ENCODE data around the gene DRC1.
"Not testable (repeated sequence)": the region's sequence is repeated elsewhere in the genome, so short reads cannot be mapped to it uniquely, and the experiment has no call there.

Gene DRC1

DNA sequence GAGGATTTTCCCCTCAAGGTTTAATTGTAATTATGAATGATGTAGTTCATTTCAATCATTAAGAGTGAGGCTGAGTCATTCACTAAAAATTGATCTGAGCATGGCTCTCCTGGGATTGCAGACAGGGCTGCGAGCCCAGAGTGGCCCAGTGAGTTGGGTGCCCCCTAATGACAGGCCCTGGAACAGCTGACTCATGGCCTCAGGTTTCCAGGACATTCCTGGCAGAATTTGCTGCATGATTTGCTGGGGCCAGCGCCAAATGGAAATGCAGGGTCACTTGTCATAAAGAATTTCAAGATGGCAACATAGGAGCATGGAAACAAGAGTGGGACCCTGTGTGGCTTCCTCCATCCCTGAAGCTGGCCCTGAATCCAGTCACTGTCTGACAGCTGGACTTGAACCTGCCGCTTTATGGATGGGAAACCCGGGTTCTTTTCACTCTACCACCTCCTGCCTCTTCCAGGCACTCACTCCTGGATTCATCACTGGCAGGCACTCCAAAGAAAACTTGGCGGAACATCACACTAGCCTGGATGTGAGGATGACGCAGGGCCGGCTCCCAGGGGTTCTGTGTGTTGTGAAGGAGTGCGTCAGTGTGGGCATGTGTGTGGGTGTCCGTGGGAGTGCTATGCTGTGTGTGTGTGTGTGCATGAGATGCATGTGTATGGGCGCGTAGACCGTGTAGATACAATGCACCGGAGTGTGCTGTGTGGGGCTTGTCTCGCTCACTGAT is 61.0 kb downstream of the DRC1 start:
- Histone ChIP-seq H3K4me1 (ENCODE audit: control insufficient read depth, insufficient read depth, low read length, poor library complexity, severe bottlenecking) (peaks cover 14% of the 10 kb centered on the region), H3K36me3 (ENCODE audit: control insufficient read depth, insufficient read depth, low read length) (no peaks in the 10 kb centered on the region), H3K27ac (ENCODE audit: low read depth, low read length, severe bottlenecking) (peak overlapping the region; percentile 80), H3K4me3 (ENCODE audit: extremely low read depth, insufficient read depth, low read length, poor library complexity, severe bottlenecking) (no peak overlapping the region), H3K9me3 (ENCODE audit: control insufficient read depth, low read length) (no peaks in the 10 kb centered on the region)
- WGBS, 2 experiments (ENCODE audit: insufficient coverage in 2 of 2), result 90 to 94% methylated on average over 13 of the region's 14 CpGs

DNA sequence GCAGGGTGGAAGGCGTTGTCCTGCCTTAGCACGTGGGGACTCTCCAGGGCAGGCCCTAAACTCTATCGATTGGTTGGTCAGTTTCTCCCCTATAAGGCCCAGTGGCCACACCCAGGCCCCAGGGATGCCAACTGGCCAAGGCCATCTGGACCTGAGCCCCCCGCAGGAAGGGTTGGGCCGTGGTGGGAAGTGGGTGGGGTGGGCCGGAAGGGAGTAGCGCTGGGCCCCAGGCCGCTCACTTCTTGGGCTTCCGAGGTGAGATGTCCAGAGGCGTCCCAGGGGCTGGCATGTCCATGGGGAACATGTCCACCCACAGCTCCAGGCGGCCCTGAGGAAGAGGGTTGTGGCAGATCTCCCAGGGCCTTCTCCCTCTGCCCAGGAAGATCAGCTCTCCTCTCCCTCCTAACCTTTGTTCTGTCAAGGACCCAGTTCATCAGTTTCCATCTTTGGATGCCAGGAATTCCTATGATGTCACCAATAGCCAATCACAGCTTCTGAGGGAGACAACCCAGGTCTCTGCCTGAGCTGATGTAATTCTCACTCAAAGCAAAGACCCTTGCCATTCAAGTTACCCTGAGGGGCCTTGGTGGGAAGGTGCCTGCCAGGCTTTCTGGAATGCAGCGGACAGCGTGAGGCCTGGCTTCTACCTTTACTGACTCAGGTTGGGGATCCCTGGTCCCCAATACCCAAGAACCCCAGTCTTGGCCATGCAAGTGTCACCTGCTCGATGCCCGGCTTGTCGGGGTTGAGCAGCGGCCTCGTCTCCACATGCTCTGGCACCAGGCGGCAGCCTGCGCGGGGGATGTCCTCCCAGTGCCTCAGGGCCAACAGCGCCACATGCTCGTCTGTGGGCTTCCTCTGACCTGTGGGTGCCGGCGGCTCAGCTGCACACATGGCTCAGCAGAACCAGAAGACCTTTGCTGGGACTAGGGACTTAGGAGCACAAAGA is 61.8 kb downstream of the DRC1 start:
- H3K27ac ChIP-seq (ENCODE audit: low read depth, low read length, severe bottlenecking), result peak overlapping the region; percentile 80
- WGBS, 2 experiments (ENCODE audit: insufficient coverage in 2 of 2), result 91 to 92% methylated on average over 22 of the region's 25 CpGs
- H3K4me3 ChIP-seq (ENCODE audit: extremely low read depth, insufficient read depth, low read length, poor library complexity, severe bottlenecking), result no peak overlapping the region
- peaks cover 10% of the 10 kb centered on the region for H3K4me1 ChIP-seq (ENCODE audit: control insufficient read depth, insufficient read depth, low read length, poor library complexity, severe bottlenecking)
- no peaks in the 10 kb centered on the region for H3K9me3 ChIP-seq (ENCODE audit: control insufficient read depth, low read length)
- no peaks in the 10 kb centered on the region for H3K36me3 ChIP-seq (ENCODE audit: control insufficient read depth, insufficient read depth, low read length)

DNA sequence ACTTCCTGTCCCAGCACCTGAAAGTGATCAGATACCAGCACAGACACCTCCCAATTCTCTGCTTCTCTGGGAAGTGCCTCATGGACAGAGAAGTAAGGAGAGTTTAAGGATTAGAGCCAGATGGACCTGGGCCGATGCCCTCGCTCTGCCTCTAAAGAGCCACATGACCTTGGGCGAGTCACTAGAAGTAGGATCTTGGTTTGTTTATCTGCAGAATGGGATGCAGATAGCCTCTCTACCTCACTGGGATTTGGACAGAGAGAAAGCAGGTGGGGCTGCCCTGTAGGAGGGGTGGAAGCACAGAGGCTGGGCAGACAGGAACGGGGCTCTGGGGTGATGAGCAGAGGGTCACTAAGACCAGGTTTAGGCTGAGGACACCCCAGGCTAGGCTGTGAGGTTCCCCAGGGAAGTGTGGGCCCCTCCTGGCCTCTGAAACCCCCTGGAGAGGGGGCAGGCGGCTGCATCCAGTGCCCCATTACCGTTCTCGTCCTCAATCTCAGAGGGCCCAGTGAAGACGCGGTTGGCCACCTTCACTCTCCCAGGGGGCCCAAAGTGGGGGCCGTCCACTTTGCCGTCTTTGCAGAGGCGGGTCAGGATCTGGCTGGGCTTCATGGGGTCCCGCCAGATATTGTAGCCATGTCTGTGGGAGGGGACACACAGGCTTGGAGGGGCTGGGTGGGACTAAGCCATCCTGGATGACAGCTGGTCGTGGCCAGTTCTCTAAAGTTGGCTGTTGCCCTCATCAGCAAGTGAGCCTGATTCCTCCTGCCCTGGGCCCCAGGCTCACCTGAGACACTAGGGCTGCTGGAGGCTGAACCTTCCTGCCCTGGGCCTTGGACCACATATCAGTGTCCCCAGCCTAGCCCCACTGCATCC is 62.9 kb downstream of the DRC1 start:
- no peaks in the 10 kb centered on the region for H3K9me3 ChIP-seq (ENCODE audit: control insufficient read depth, low read length)
- peaks cover 10% of the 10 kb centered on the region for H3K4me1 ChIP-seq (ENCODE audit: control insufficient read depth, insufficient read depth, low read length, poor library complexity, severe bottlenecking)
- no peak overlapping the region for H3K4me3 ChIP-seq (ENCODE audit: extremely low read depth, insufficient read depth, low read length, poor library complexity, severe bottlenecking)
- no peaks in the 10 kb centered on the region for H3K36me3 ChIP-seq (ENCODE audit: control insufficient read depth, insufficient read depth, low read length)
- WGBS, 2 experiments (ENCODE audit: insufficient coverage in 2 of 2), result 94 to 95% methylated on average over 10 to 14 of the region's 14 CpGs
- H3K27ac ChIP-seq (ENCODE audit: low read depth, low read length, severe bottlenecking), result no peak overlapping the region

DNA sequence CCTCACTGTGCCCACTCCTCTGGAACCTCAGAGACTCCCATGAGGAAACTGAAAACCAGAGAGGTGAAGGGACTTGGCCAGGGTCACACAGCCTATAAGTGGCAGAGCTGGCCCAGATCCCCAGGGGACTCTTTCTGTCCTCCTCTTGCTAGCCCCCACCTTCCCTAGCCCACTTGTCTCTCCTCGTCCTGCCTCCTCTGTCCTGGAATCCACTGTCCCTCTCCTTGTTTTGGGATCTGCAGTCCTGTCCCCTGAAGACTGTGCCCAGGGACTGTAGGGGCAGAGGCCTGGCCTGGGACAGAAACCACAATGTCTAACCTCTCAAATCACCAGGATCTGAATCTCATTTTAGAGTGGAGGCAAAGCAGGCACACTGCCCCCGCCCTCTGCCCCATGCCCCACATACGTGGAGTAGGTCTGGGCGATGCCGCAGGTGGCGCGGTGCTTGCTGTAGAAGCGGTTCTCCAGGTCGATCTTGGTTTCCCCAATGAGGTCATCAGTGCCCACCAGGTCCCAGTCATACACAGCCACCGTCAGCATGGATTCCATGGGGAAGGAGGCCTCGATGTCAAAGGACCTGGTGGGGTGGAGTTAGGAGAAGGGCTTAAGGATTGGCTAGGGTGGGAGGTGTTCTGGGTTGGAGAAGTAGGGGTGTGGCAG is 63.7 kb downstream of the DRC1 start:
- WGBS, 2 experiments (ENCODE audit: insufficient coverage in 2 of 2), result 96% methylated on average over 8 to 11 of the region's 11 CpGs
- Histone ChIP-seq H3K4me3 (ENCODE audit: extremely low read depth, insufficient read depth, low read length, poor library complexity, severe bottlenecking) (no peak overlapping the region), H3K27ac (ENCODE audit: low read depth, low read length, severe bottlenecking) (no peak overlapping the region), H3K4me1 (ENCODE audit: control insufficient read depth, insufficient read depth, low read length, poor library complexity, severe bottlenecking) (peaks cover 10% of the 10 kb centered on the region), H3K36me3 (ENCODE audit: control insufficient read depth, insufficient read depth, low read length) (no peaks in the 10 kb centered on the region), H3K9me3 (ENCODE audit: control insufficient read depth, low read length) (no peaks in the 10 kb centered on the region)

DNA sequence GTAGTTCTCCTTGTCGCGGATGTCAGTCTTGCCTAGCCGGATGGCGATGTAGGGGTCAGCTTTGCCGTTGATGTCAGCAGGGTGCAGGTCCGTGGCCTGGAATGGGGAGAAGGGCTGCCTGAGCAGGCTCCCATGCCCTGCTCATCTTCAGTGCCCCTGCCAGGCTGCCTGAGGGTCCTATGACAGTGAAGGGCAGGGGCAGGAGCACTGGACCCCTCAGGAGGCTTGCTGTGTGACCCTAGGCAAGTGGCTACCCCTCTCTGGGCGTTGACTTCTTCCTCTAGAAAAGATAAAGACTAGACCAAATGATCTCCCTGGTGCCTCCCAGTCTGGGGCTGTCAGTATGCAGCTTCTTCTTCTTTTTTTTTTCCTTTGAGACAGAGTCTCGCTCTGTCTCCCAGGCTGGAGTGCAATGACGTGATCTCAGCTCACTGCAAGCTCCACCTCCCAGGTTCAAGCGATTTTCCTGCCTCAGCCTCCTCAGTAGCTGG is 64.3 kb downstream of the DRC1 start:
- Histone ChIP-seq H3K4me1 (ENCODE audit: control insufficient read depth, insufficient read depth, low read length, poor library complexity, severe bottlenecking) (peaks cover 10% of the 10 kb centered on the region), H3K27ac (ENCODE audit: low read depth, low read length, severe bottlenecking) (no peak overlapping the region), H3K9me3 (ENCODE audit: control insufficient read depth, low read length) (no peaks in the 10 kb centered on the region), H3K4me3 (ENCODE audit: extremely low read depth, insufficient read depth, low read length, poor library complexity, severe bottlenecking) (no peak overlapping the region), H3K36me3 (ENCODE audit: control insufficient read depth, insufficient read depth, low read length) (no peaks in the 10 kb centered on the region)
- 93 to 97% methylated on average over 8 to 10 of the region's 10 CpGs for WGBS, 2 experiments (ENCODE audit: insufficient coverage in 2 of 2)

DNA sequence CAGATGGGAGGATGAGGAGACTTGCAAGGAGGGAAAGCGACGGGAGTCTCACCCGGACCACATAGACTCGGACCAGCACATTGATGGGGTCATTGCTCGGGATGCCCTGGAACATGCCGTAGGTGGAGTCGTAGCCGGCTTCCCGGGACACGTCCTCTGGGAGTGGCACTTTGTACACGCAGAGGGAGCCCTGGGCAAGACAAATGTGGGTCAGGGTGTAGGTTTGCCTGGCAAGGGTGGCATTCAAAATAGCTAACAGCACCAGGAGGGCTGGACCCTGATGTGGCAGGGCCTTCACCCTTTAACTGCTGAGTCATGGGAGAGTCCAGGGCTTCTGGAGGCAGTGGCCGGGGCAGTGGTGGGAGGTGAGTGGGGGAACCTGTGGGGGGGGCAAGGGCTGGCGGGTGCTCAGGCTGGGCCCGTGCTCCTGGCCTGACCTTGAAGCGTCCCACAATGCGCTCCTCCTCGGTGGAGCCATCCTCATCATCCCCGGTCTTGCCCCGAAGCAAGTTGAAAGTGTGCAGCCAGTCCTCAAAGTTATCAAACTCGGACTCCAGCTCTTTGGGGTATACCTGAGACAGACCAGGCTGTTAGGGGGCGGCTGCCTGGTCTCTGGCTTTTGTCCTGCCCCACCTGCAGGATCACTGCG is 65.1 kb downstream of the DRC1 start:
- no peak overlapping the region for H3K27ac ChIP-seq (ENCODE audit: low read depth, low read length, severe bottlenecking)
- no peaks in the 10 kb centered on the region for H3K9me3 ChIP-seq (ENCODE audit: control insufficient read depth, low read length)

DNA sequence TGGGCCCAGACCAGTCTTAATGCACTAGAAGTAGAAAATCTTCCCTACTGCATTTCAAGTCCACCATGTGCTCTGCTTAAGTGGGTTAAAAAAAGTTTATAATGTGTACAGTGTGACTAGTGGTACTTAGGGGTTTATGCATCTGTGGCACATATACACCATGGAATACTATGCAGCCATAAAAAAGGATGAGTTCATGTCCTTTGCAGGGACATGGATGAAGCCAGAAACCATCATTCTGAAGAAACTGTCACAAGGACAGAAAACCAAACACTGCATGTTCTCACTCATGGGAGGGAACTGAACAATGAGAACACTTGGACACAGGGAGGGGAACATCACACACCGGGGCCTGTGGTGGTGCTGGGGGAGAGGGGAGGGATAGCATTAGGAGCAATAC is 66.8 kb downstream of the DRC1 start:
- not testable (repeated sequence) for H3K36me3 ChIP-seq (ENCODE audit: control insufficient read depth, insufficient read depth, low read length); H3K27ac ChIP-seq (ENCODE audit: low read depth, low read length, severe bottlenecking); H3K9me3 ChIP-seq (ENCODE audit: control insufficient read depth, low read length); H3K4me3 ChIP-seq (ENCODE audit: extremely low read depth, insufficient read depth, low read length, poor library complexity, severe bottlenecking); H3K4me1 ChIP-seq (ENCODE audit: control insufficient read depth, insufficient read depth, low read length, poor library complexity, severe bottlenecking)
- WGBS, 2 experiments (ENCODE audit: insufficient coverage in 2 of 2), result no CpG with 5 or more reads among the region's 1 CpG

More for the DNA sequence above, 65.1 kb downstream of the DRC1 start:
- H3K36me3 ChIP-seq (ENCODE audit: control insufficient read depth, insufficient read depth, low read length), result no peaks in the 10 kb centered on the region
- 90 to 91% methylated on average over 20 to 21 of the region's 22 CpGs for WGBS, 2 experiments (ENCODE audit: insufficient coverage in 2 of 2)
- no peak overlapping the region for H3K4me3 ChIP-seq (ENCODE audit: extremely low read depth, insufficient read depth, low read length, poor library complexity, severe bottlenecking)
- peaks cover 10% of the 10 kb centered on the region for H3K4me1 ChIP-seq (ENCODE audit: control insufficient read depth, insufficient read depth, low read length, poor library complexity, severe bottlenecking)

DNA sequence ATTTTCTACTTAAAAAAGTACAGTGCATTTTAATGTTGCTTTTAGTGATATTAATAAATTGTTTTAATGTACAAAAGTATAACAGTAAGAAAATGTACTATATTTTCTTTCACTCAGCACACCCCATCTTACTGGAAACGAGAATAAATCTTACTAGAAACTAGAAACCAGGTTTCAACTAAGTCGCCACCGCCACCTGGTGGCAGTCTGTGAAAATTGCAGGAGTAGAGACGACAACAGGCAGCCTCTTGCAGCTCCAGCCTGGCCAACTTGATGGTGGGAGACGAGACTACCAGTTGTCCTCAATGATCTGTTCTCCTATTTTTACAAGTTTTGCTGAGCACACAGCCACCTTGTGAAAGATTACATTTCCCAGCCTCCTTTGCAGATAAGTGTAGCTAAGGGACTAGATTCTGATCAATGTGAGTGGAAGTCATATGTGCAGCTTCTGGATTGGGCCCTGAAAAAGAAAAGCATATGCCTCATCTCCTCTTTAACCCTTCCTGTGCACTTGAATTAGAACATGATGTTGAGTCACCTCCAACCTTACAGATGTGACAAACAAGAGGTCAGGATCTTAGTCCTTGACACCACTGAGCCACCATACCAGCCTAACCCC is 67.5 kb downstream of the DRC1 start:
- H3K27ac ChIP-seq (ENCODE audit: low read depth, low read length, severe bottlenecking), result no peak overlapping the region
- WGBS, 2 experiments (ENCODE audit: insufficient coverage in 2 of 2), result 12 to 21% methylated on average over 4 of the region's 5 CpGs
- H3K36me3 ChIP-seq (ENCODE audit: control insufficient read depth, insufficient read depth, low read length), result no peaks in the 10 kb centered on the region
- no peaks in the 10 kb centered on the region for H3K9me3 ChIP-seq (ENCODE audit: control insufficient read depth, low read length)
- H3K4me3 ChIP-seq (ENCODE audit: extremely low read depth, insufficient read depth, low read length, poor library complexity, severe bottlenecking), result no peak overlapping the region
- H3K4me1 ChIP-seq (ENCODE audit: control insufficient read depth, insufficient read depth, low read length, poor library complexity, severe bottlenecking), result peaks cover under 1% of the 10 kb centered on the region

DNA sequence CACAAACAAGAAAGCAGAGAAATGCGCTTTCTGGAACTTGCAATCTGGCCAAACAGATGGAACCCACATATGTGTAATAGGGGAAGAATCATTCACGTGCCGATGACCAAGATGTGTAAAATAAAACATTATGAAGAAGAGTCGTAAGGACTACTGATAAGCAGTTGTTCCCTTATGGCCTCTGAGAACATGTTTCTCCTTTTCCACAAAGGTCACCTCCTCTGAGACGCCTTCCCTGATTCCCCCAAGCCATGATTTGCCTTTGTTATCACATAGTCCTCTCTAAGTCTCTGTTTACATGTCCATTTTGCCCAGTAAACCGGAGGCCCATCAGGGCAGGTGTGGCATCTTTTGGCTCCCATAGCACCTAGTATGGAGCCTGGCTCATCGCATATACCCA is 68.2 kb downstream of the DRC1 start:
- H3K4me1 ChIP-seq (ENCODE audit: control insufficient read depth, insufficient read depth, low read length, poor library complexity, severe bottlenecking), result no peaks in the 10 kb centered on the region
- no peaks in the 10 kb centered on the region for H3K36me3 ChIP-seq (ENCODE audit: control insufficient read depth, insufficient read depth, low read length)
- H3K27ac ChIP-seq (ENCODE audit: low read depth, low read length, severe bottlenecking), result no peak overlapping the region
- no peaks in the 10 kb centered on the region for H3K9me3 ChIP-seq (ENCODE audit: control insufficient read depth, low read length)
- no peak overlapping the region for H3K4me3 ChIP-seq (ENCODE audit: extremely low read depth, insufficient read depth, low read length, poor library complexity, severe bottlenecking)
- WGBS, 2 experiments (ENCODE audit: insufficient coverage in 2 of 2), result 85 to 93% methylated on average over 6 to 7 of the region's 7 CpGs
